Loucy (cell line): ENCODE measurements around the gene PLXNA4.

Experiments used
- H2AFZ ChIP-seq: fragments of 200-600 bp; sonication (generic); 2 replicates; pipeline ENCODE4 v1.6.0; 2016; ENCODE audit warnings: antibody characterized with exemption, mild to moderate bottlenecking, low read length, moderate library complexity
- H3F3A ChIP-seq: fragments of 200-600 bp; 2 replicates; pipeline ENCODE4 v1.6.0; 2016; ENCODE audit warnings: antibody characterized with exemption, low read depth, mild to moderate bottlenecking
- H3K27me3 ChIP-seq: fragments of 200-600 bp; sonication (generic); 2 replicates; pipeline ENCODE4 v1.6.1; 2014; ENCODE audit warnings: low read length, mild to moderate bottlenecking; ENCODE audit not compliant: insufficient read depth, poor library complexity, severe bottlenecking
- H3K36me3 ChIP-seq: fragments of 200-600 bp; sonication (generic); 2 replicates; pipeline ENCODE4 v1.6.1; 2016; ENCODE audit warnings: low read length; ENCODE audit not compliant: insufficient read depth
- H3K4me1 ChIP-seq: fragments of 200-600 bp; sonication (generic); 2 replicates; pipeline ENCODE4 v1.5.1; 2014; ENCODE audit warnings: low read length, mild to moderate bottlenecking; ENCODE audit not compliant: insufficient read depth, poor library complexity, severe bottlenecking
- H3K4me2 ChIP-seq: fragments of 200-600 bp; sonication (generic); 2 replicates; pipeline ENCODE4 v1.6.0; 2014; ENCODE audit warnings: antibody characterized with exemption, low read length, low read depth, mild to moderate bottlenecking; ENCODE audit not compliant: poor library complexity, severe bottlenecking
- H3K4me3 ChIP-seq: fragments of 200-600 bp; sonication (generic); 2 replicates; pipeline ENCODE4 v1.5.1; 2014; ENCODE audit warnings: low read length, mild to moderate bottlenecking, mixed read lengths; ENCODE audit not compliant: poor library complexity, severe bottlenecking
- H3K79me2 ChIP-seq: fragments of 200-600 bp; sonication (generic); 2 replicates; pipeline ENCODE4 v1.6.1; 2014; ENCODE audit warnings: low read length; ENCODE audit not compliant: insufficient read depth
- H3K9ac ChIP-seq: fragments of 200-600 bp; sonication (generic); 2 replicates; pipeline ENCODE4 v1.6.0; 2014; ENCODE audit warnings: mild to moderate bottlenecking, low read depth, low read length, moderate library complexity; ENCODE audit not compliant: poor library complexity, severe bottlenecking
- H3K9me2 ChIP-seq: fragments of 200-600 bp; sonication (generic); replicated peaks from 2 replicates; pipeline ENCODE4 v1.6.1; 2016; ENCODE audit warnings: low read depth, low read length, mixed read lengths
- H3K9me3 ChIP-seq: fragments of 200-600 bp; sonication (generic); 2 replicates; pipeline ENCODE4 v1.6.1; 2014; ENCODE audit warnings: mild to moderate bottlenecking, antibody characterized with exemption, low read length, low read depth; ENCODE audit not compliant: insufficient read depth
- H4K20me1 ChIP-seq: fragments of 200-600 bp; sonication (generic); 2 replicates; pipeline ENCODE4 v1.6.0; 2014; ENCODE audit warnings: antibody characterized with exemption, low read length, mild to moderate bottlenecking; ENCODE audit not compliant: insufficient read depth, poor library complexity, severe bottlenecking
- CTCF ChIP-seq: fragments of 200-600 bp; sonication (generic); conservative IDR thresholded peaks from 2 replicates; pipeline ENCODE4 v1.5.1; 2014; ENCODE audit warnings: mild to moderate bottlenecking, antibody characterized with exemption, low read length
- EZH2phosphoT487 ChIP-seq: fragments of 200-600 bp; IDR thresholded peaks from 2 replicates; pipeline ENCODE4 v1.6.1; 2018; ENCODE audit warnings: antibody characterized with exemption, mild to moderate bottlenecking, moderate library complexity, borderline replicate concordance

PLXNA4 gene

GRCh38 chr7:132386201-132386681 is 190.0 kb downstream of the PLXNA4 start:
- Histone ChIP-seq H3K9me3 (no peaks in the 10 kb centered on the region), H3K27me3 (no peaks in the 10 kb centered on the region), H3K4me2 (no peak overlapping the region), H2AFZ (no peak overlapping the region), H3K9ac (no peak overlapping the region), H3F3A (no peaks in the 10 kb centered on the region), H3K9me2 (no peaks in the 10 kb centered on the region), H3K4me1 (no peaks in the 10 kb centered on the region), H3K4me3 (no peak overlapping the region), H4K20me1 (no peaks in the 10 kb centered on the region), H3K36me3 (no peaks in the 10 kb centered on the region), H3K79me2 (no peaks in the 10 kb centered on the region)
- TF ChIP-seq EZH2phosphoT487, result no peak
- no peak for TF ChIP-seq CTCF

GRCh38 chr7:132383962-132384361 is 192.3 kb downstream of the PLXNA4 start:
- no peaks in the 10 kb centered on the region for H4K20me1 ChIP-seq
- no peak overlapping the region for H3K9ac ChIP-seq
- no peaks in the 10 kb centered on the region for H3K36me3 ChIP-seq
- H3K9me2 ChIP-seq, result no peaks in the 10 kb centered on the region
- no peaks in the 10 kb centered on the region for H3K27me3 ChIP-seq
- no peaks in the 10 kb centered on the region for H3K9me3 ChIP-seq
- no peaks in the 10 kb centered on the region for H3F3A ChIP-seq
- no peaks in the 10 kb centered on the region for H3K79me2 ChIP-seq
- no peak overlapping the region for H2AFZ ChIP-seq
- TF ChIP-seq EZH2phosphoT487 (no peak), CTCF (no peak)
- H3K4me3 ChIP-seq, result no peak overlapping the region
- no peak overlapping the region for H3K4me2 ChIP-seq
- H3K4me1 ChIP-seq, result no peaks in the 10 kb centered on the region

GRCh38 chr7:132381742-132382472 is 194.4 kb downstream of the PLXNA4 start:
- no peaks in the 10 kb centered on the region for H3K27me3 ChIP-seq
- H4K20me1 ChIP-seq, result no peaks in the 10 kb centered on the region
- no peaks in the 10 kb centered on the region for H3F3A ChIP-seq
- no peaks in the 10 kb centered on the region for H3K79me2 ChIP-seq
- H3K9me2 ChIP-seq, result no peaks in the 10 kb centered on the region
- H3K36me3 ChIP-seq, result no peaks in the 10 kb centered on the region
- H3K9me3 ChIP-seq, result no peaks in the 10 kb centered on the region
- no peak overlapping the region for H3K4me2 ChIP-seq
- no peak overlapping the region for H2AFZ ChIP-seq
- no peak overlapping the region for H3K9ac ChIP-seq
- no peaks in the 10 kb centered on the region for H3K4me1 ChIP-seq
- H3K4me3 ChIP-seq, result no peak overlapping the region
- TF ChIP-seq CTCF, result no peak
- TF ChIP-seq EZH2phosphoT487, result no peak
